SK-N-SH (cell line): ENCODE measurements around the gene ZDHHC12.

Experiments
- CTCF ChIP-seq: fragments of 200-600 bp; sonication (generic); IDR thresholded peaks from 2 replicates; pipeline ENCODE4 v1.6.1; 2017; ENCODE audit warnings: antibody characterized with exemption, mild to moderate bottlenecking, moderate library complexity
- JUND ChIP-seq: IDR thresholded peaks from 2 replicates; pipeline ENCODE4 v1.4.0; 2012
- MAX ChIP-seq: IDR thresholded peaks from 2 replicates; pipeline ENCODE4 v1.4.0; 2012; ENCODE audit warnings: low read depth
- REST ChIP-seq: IDR thresholded peaks from 2 replicates; pipeline ENCODE4 v1.6.1; 2012; ENCODE audit warnings: mild to moderate bottlenecking, low read depth, low read length, moderate library complexity
- USF2 ChIP-seq: fragments of 150-350 bp; IDR thresholded peaks from 2 replicates; pipeline ENCODE4 v1.6.1; 2017; ENCODE audit warnings: antibody characterized with exemption, low read length, low read depth, borderline replicate concordance

- TF ChIP-seq MAX (0 out of 2 replicates have a peak, but pooled peaks have one; percentile 4), JUND (no peak), CTCF (no peak), REST (no peak), USF2 (no peak)
Observed at GRCh38 chr9:128702949-128703615, 20.8 kb downstream of the ZDHHC12 start.
